ENCODE data around the gene LDB1. TPM values are rescaled to one million over a fixed set of nuclear protein-coding genes. Genes with fewer than 3 reads are reported as not detected.

The LDB1 gene
- total and polyA plus RNA-seq, 2 of the 13 experiments (the other 11 are each of a cell fraction or from before 2014, with no cell fraction given) = 17.2 to 45.5 TPM

- TF ChIP-seq, protein P1, sequence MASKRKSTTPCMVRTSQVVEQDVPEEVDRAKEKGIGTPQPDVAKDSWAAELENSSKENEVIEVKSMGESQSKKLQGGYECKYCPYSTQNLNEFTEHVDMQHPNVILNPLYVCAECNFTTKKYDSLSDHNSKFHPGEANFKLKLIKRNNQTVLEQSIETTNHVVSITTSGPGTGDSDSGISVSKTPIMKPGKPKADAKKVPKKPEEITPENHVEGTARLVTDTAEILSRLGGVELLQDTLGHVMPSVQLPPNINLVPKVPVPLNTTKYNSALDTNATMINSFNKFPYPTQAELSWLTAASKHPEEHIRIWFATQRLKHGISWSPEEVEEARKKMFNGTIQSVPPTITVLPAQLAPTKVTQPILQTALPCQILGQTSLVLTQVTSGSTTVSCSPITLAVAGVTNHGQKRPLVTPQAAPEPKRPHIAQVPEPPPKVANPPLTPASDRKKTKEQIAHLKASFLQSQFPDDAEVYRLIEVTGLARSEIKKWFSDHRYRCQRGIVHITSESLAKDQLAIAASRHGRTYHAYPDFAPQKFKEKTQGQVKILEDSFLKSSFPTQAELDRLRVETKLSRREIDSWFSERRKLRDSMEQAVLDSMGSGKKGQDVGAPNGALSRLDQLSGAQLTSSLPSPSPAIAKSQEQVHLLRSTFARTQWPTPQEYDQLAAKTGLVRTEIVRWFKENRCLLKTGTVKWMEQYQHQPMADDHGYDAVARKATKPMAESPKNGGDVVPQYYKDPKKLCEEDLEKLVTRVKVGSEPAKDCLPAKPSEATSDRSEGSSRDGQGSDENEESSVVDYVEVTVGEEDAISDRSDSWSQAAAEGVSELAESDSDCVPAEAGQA (IDR thresholded peaks at IDR 0.05; ENCODE audit: low read depth) = no peak
- TF ChIP-seq, protein P1 (CRISPR knock-in tag; IDR thresholded peaks at IDR 0.05; ENCODE audit: borderline replicate concordance) = no peak
- TF ChIP-seq ZNF383 (CRISPR knock-in tag; IDR thresholded peaks at IDR 0.05; ENCODE audit: borderline replicate concordance) = no peak
- peak; percentile 68 for TF ChIP-seq UBTF (CRISPR knock-in tag; IDR thresholded peaks at IDR 0.05)
- TF ChIP-seq GATAD1 (CRISPR knock-in tag; IDR thresholded peaks at IDR 0.05) = no peak
- peak; percentile 27; the same call in 1 of the 2 replicates for TF ChIP-seq HOXA3 (CRISPR knock-in tag; IDR thresholded peaks at IDR 0.05)
- TF ChIP-seq ZFP36L1 (CRISPR knock-in tag; IDR thresholded peaks at IDR 0.05) = no peak
- TF ChIP-seq, protein P2, sequence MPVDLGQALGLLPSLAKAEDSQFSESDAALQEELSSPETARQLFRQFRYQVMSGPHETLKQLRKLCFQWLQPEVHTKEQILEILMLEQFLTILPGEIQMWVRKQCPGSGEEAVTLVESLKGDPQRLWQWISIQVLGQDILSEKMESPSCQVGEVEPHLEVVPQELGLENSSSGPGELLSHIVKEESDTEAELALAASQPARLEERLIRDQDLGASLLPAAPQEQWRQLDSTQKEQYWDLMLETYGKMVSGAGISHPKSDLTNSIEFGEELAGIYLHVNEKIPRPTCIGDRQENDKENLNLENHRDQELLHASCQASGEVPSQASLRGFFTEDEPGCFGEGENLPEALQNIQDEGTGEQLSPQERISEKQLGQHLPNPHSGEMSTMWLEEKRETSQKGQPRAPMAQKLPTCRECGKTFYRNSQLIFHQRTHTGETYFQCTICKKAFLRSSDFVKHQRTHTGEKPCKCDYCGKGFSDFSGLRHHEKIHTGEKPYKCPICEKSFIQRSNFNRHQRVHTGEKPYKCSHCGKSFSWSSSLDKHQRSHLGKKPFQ (CRISPR knock-in tag; IDR thresholded peaks at IDR 0.05; ENCODE audit: insufficient replicate concordance) = peak; percentile 63
- no peak for TF ChIP-seq SMARCE1 (IDR thresholded peaks at IDR 0.05; ENCODE audit: borderline replicate concordance)
- TF ChIP-seq RBM39 (IDR thresholded peaks at IDR 0.05; ENCODE audit: low read depth, low read length, poor library complexity, severe bottlenecking) = peak; percentile 32
- TF ChIP-seq MTF2 (CRISPR knock-in tag; IDR thresholded peaks at IDR 0.05; ENCODE audit: borderline replicate concordance) = no peak
- TF ChIP-seq YY1 (IDR thresholded peaks at IDR 0.05; ENCODE audit: insufficient read depth, insufficient replicate concordance, low read depth, low read length) = peak; percentile 36
- TF ChIP-seq, protein P3, sequence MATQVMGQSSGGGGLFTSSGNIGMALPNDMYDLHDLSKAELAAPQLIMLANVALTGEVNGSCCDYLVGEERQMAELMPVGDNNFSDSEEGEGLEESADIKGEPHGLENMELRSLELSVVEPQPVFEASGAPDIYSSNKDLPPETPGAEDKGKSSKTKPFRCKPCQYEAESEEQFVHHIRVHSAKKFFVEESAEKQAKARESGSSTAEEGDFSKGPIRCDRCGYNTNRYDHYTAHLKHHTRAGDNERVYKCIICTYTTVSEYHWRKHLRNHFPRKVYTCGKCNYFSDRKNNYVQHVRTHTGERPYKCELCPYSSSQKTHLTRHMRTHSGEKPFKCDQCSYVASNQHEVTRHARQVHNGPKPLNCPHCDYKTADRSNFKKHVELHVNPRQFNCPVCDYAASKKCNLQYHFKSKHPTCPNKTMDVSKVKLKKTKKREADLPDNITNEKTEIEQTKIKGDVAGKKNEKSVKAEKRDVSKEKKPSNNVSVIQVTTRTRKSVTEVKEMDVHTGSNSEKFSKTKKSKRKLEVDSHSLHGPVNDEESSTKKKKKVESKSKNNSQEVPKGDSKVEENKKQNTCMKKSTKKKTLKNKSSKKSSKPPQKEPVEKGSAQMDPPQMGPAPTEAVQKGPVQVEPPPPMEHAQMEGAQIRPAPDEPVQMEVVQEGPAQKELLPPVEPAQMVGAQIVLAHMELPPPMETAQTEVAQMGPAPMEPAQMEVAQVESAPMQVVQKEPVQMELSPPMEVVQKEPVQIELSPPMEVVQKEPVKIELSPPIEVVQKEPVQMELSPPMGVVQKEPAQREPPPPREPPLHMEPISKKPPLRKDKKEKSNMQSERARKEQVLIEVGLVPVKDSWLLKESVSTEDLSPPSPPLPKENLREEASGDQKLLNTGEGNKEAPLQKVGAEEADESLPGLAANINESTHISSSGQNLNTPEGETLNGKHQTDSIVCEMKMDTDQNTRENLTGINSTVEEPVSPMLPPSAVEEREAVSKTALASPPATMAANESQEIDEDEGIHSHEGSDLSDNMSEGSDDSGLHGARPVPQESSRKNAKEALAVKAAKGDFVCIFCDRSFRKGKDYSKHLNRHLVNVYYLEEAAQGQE (IDR thresholded peaks at IDR 0.05; ENCODE audit: borderline replicate concordance in 1 of 2, low read depth in 1 of 2, low read length in 2 of 2) = no peak
Observed at GRCh38 chr10:102120142-102120990, at the start of gene LDB1 (continued).
